Omental fat pad (tissue), 4 donors: ENCODE data around the gene MESP1. TPM values are rescaled to one million over a fixed set of nuclear protein-coding genes. Genes with fewer than 3 reads are reported as not detected.

Experiments used
- ATAC-seq: fragments of 150-250 bp; one replicate; pipeline ENCODE4 v1.9.1; 2016; ENCODE audit warnings: mild to moderate bottlenecking, moderate library complexity; ENCODE audit not compliant: low FRiP score
- DNase-seq: peaks from one replicate; pipeline ENCODE4 v3.0.0-alpha.2; 2019; ENCODE audit warnings: low spot score
- CTCF ChIP-seq, 3 donors: fragments of 450-650 bp; IDR thresholded peaks; one replicate each; pipeline ENCODE4 v1.5.1; 2016 to 2017; ENCODE audit warnings: antibody characterized with exemption in 3 of 3, mild to moderate bottlenecking in 3 of 3, moderate library complexity in 2 of 3
- total RNA-seq, 4 donors: library from RNA; depleted of rRNA; stranded (reverse); fragments of >200 nt; gene quantifications; one replicate each; pipeline ENCODE4 v1.1.0, GENCODE V29; 2016

MESP1 gene
- total RNA-seq, 4 donors from 2014 or later, result 4.0 to 16.2 (median 6.5) TPM

DNA sequence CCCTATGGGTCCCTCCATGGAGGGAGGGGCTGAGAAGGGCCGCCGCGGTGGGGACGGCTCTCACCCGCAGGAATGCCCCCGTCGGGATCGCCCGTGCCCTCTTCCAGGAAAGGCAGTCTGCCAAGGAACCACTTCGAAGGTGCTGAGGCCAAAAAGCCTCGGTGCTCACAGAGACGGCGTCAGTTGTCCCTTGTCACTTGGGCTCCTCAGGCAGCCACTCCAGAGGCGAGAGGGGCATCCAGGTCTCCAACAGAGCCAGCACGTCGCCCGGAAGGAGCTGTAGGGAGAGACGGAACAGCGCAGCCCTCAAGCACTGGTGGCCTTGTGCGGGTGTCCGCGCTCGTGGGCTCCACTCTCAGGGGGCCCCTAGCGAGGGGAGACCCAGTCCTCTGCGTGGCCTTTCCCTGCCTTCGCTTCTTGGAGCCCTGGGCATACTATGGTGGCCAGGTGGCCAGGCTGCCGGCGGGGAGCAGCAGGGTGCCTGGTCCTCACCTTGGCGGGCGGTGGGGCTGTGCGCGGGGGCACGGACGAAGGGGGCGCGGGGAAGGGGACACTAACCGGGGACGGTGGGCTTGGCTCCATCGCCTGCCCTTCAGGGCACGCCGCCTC, 994 bp downstream of the MESP1 start:
- ATAC-seq, result peak; percentile 19
- DNase-seq, result no peak
- no peak for TF ChIP-seq CTCF (IDR thresholded peaks at IDR 0.05)

DNA sequence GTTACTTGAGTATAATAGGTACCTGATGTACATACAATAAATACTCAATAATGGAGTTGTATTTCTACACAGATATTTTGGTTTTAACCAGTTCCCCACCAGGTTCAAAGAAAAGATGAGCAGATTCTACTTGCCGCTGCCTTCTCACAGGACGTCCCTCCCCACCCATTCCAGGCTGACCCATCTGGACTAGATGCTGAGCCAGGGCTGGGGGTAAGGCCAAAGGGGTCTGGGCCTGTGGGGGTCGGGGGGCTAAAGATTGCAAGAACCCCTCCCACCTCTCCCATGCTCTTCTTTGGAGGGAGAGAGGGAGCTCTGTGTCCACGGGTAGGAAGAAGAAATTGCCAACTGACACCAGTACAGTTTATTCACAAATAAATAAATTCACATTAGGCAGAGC, 1.5 kb downstream of the MESP1 start:
- no peak for ATAC-seq
- no peak for DNase-seq
- no peak for TF ChIP-seq CTCF (IDR thresholded peaks at IDR 0.05)

DNA sequence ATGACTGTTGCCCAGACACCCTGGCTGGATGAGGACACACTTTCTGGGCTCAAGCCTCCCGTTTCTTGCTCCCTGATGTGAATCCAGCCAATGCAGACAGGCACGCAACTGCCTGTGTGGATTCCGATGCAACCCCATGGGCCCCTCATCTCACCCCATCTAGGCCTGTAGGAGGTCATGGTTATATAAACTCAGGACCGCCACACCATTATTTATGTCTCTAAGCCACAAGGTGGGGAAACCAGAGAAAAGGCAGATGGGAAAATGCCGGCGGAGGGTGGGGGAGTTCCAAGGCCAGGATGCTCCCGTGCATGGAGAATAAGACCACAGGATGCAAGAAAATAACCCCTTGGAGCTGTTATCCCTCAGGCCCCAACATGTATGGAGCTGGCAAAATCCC, 2.0 kb downstream of the MESP1 start:
- DNase-seq (no peak), ATAC-seq (no peak)
- no peak for TF ChIP-seq CTCF (IDR thresholded peaks at IDR 0.05)

- no peak for ATAC-seq
- DNase-seq, result no peak
- TF ChIP-seq CTCF (IDR thresholded peaks at IDR 0.05), result no peak
Measured at GRCh38 chr15:89747708-89748682, 3.1 kb downstream of the MESP1 start.

DNA sequence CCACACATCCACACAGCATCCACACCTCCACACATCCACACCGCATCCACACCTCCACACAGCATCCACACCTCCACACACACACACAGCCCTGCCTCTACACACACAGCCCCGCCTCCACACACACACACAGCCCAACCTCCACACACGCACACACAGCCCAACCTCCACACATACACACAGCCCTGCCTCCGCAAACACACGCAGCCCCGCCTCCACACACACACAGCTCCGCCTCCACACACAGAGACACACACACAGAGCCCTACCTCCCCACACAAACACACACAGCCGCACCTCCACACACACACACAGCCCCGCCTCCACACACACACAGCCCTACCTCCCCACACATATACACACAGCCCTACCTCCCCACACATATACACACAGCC, 4.7 kb downstream of the MESP1 start:
- TF ChIP-seq CTCF (IDR thresholded peaks at IDR 0.05), result no peak
- no peak for ATAC-seq

DNA sequence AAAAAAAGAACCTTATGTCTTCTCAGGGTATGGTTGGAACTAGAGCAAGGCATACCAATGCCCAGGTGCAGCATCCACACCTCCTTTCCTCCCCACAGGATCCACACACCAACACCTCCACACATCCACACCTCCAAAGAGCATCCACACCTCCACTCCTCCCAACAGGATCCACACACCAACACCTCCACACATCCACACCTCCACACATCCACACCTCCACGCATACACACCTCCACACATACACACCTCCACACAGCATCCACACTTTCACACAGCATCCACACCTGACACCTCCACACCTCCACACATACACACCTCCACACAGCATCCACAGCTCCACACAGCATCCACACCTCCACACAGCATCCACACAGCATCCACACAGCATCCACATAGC, 5.3 kb downstream of the MESP1 start:
- ATAC-seq (no peak), DNase-seq (no peak)
- no peak for TF ChIP-seq CTCF (IDR thresholded peaks at IDR 0.05)

More for the DNA sequence above, 4.7 kb downstream of the MESP1 start:
- no peak for DNase-seq
